Pancreas (tissue), 10 donors: Measurements from ENCODE around the gene FLRT1. TPM values are rescaled to one million over a fixed set of nuclear protein-coding genes. Genes with fewer than 3 reads are reported as not detected.
A peak's percentile ranks its signal among the peaks of the same experiment; 100 is the strongest.

Experiments used
- ATAC-seq, 4 donors: fragments of 200-7000 bp; cut with Tn5 transposase; one replicate each; pipeline versions ENCODE4 v1.8.0 to v1.9.1; 2020; ENCODE audit warnings: mild to moderate bottlenecking in 4 of 4, moderate library complexity in 4 of 4
- DNase-seq, 6 donors: peaks; one replicate each; pipeline ENCODE4 v3.0.0-alpha.2; 2020
- FAIRE-seq: peaks from 2 replicates; lab custom pipeline; 2012; peaks lifted over from hg19 to GRCh38; lab: Jason Lieb, UNC
- H3K27ac ChIP-seq, 4 donors: fragments of 200-600 bp; sonication (generic); 1 replicate in 3 of 4; 2 replicates in 1 of 4; pipeline versions ENCODE4 v1.5.0 to v1.8.0; 2020
- H3K27me3 ChIP-seq, 4 donors: fragments of 200-600 bp; one replicate each; pipeline ENCODE4 v1.8.0; 2021
- H3K36me3 ChIP-seq, 3 donors: fragments of 200-600 bp; sonication (generic) in 1 of 3; one replicate each; pipeline versions ENCODE4 v1.5.0 to v1.8.0; 2020 to 2021
- H3K4me1 ChIP-seq, 3 donors: fragments of 200-600 bp; one replicate each; pipeline ENCODE4 v1.8.0; 2021
- H3K4me3 ChIP-seq, 4 donors: fragments of 200-600 bp; sonication (generic) in 2 of 4; one replicate each; pipeline versions ENCODE4 v1.5.0 to v1.8.0; 2020 to 2021
- H3K9me3 ChIP-seq, 4 donors: fragments of 200-600 bp; one replicate each; pipeline ENCODE4 v1.8.0; 2021
- WGBS, 2 donors: extraction: QIAGEN DNeasy Blood & Tissue Kit; methylation state at CpG; one replicate each; pipeline ENCODE4 v1.1.7; 2013; 5-methylcytosine and 5-hydroxymethylcytosine counted together
- intact Hi-C, 3 donors: fragments of 100-400 bp; cut with DNase I; formaldehyde crosslinking; loops; one replicate each; pipeline versions ENCODE4 v1.11.1 to v1.14.2; 2022
- polyA plus RNA-seq, 2 donors: library from polyadenylated mRNA; stranded (reverse); fragments of 200-250 nt; gene quantifications; one replicate each; pipeline ENCODE4 v1.2.3, GENCODE V29; 2013
- total RNA-seq, 6 donors: library from RNA; stranded (reverse); fragmentation: NEBNext Ultra II Directional in 4 of 6; extraction: Animal tissue kit (Norgen Biotek cat#: 25700) in 4 of 6; gene quantifications; one replicate each; pipeline versions ENCODE4 v1.2.1 to v1.2.4, GENCODE V29; 2021 to 2023
- TF ChIP-seq, protein P1 (sequence below), 4 donors: fragments of 200-600 bp; sonication (generic) in 3 of 4; IDR thresholded peaks; one replicate each; pipeline versions ENCODE4 v1.5.0 to v1.8.0; 2021; ENCODE audit warnings: antibody characterized with exemption in 4 of 4
- donor health status: healthy with polysubstance abuse.
- donor health status: DM: no; HTN: no; CAD: no; lungs with moderate emphysema.
- donor health status: DM: no; HTN: no; CAD: no.
- donor health status: control.
- donor health status: control.
- donor health status: Bipolar disorder and iron deficiency.
- donor health status: DM: yes; HTN: yes; CAD: no.
- donor health status: DM: no; HTN: no; CAD: no.
- donor health status: DM: no; HTN: no; CAD: no.
- donor health status: DM: yes; HTN: yes; CAD: no.

FLRT1 gene
- total and polyA plus RNA-seq, 8 donors, result 0.04 to 0.87 (median 0.19) TPM

DNA sequence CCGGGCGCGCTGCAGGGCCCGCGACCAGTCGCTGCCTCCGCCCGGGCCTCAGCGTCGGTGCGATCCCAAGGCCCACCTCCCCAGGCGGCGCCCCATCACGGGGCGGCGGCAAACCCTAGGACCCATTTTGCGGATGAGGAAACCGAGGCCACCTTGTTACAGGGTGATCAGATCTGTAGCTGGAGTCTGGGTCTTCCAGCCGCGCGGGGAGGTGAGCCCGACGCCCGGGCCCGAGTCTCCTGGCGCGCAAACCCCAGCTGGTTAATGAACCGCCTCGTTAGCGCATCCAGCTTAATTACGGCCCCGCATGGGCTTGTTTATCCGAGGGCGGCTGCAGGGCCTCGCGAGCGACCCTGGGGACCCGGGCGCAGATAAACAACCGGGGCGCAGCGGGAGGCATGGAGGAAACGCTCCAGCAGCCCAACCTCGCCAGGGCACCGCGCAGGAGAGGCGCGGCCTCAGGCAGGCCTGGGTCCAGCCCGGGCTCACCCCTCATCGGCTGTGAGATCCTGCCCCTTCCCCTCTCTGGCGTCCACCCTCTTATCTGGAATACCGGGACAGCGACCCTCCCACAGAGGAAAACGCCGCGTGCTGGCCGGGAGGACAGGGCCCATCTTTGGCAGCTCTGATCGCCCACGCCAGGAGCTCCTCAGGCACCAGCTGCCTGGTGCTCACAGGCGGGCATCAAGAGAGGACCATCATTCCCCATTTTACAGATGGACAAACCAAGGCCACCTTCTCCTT lies 34.8 kb upstream of the FLRT1 start:
- Histone ChIP-seq H3K4me3 (peak overlapping the region in 1 of 4 donors; percentile 27), H3K27me3 (no peaks in the 10 kb centered on the region), H3K4me1 (peaks cover 0 to 5% (median 2%) of the 10 kb centered on the region in 3 donors), H3K9me3 (no peaks in the 10 kb centered on the region), H3K36me3 (peaks cover 0 to 20% (median 12%) of the 10 kb centered on the region in 3 donors), H3K27ac (no peak overlapping the region)
- DNase-seq (no peak), FAIRE-seq (no peak), ATAC-seq (no peak)
- 57 to 61% methylated on average over 42 to 60 of the region's 60 CpGs for WGBS, 2 donors
- intact Hi-C loops, result loop anchor here in 2 of 3 donors (5.0 to 10.0 kb wide), 2 partner anchors 64 to 151 kb away; no protein-coding TSS in a partner anchor
- TF ChIP-seq, protein P1, sequence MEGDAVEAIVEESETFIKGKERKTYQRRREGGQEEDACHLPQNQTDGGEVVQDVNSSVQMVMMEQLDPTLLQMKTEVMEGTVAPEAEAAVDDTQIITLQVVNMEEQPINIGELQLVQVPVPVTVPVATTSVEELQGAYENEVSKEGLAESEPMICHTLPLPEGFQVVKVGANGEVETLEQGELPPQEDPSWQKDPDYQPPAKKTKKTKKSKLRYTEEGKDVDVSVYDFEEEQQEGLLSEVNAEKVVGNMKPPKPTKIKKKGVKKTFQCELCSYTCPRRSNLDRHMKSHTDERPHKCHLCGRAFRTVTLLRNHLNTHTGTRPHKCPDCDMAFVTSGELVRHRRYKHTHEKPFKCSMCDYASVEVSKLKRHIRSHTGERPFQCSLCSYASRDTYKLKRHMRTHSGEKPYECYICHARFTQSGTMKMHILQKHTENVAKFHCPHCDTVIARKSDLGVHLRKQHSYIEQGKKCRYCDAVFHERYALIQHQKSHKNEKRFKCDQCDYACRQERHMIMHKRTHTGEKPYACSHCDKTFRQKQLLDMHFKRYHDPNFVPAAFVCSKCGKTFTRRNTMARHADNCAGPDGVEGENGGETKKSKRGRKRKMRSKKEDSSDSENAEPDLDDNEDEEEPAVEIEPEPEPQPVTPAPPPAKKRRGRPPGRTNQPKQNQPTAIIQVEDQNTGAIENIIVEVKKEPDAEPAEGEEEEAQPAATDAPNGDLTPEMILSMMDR (IDR thresholded peaks at IDR 0.05), result no peak

DNA sequence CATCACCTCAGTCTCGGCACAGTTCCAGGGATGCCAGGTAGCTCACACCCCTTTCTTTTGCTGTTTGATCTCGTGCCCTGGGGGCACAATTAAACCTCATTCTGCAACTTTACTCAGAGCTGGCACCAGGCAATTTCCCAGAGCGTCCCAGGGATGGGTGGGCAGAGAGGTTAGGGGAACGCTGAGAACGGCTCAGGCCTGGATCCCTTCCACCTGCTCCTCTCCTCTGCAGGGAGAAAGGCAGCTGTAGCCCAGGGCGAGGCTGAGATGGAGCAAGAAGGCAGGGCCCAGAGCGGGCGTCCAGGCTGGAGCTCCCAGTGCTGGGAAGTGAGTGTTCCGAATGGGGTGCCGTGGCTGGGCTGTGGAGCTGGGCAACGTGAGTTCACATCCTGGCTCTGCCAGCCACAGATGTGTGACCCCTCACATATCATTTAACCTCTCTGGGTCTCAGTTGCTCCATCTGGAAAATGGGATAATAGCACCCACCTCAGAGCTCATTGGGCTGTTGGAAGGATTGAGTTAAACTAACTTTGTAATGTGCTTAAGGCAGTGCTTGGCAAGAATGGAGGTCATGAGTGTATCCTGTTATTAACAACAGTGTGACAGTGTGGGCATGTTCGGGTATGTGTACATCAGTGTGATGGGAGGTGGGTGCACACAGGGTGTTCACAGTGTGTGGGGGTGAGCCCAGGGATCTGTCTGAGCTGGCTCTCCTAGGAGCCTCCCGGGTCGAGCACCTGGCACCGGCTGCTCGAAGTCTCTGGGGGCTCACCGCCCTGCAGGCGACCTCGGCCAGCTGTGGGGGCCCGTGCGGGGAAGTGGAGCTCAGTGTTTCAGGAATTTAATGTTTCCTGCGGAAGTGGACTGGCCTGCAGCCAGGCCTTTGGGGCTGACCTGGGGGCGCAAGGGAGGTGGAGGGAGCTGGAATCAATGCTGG lies 34.0 kb upstream of the FLRT1 start:
- 73 to 81% methylated on average over 23 of the region's 23 CpGs for WGBS, 2 donors
- H3K27ac ChIP-seq, result no peak overlapping the region
- H3K4me1 ChIP-seq, result peaks cover 0 to 5% (median 2%) of the 10 kb centered on the region in 3 donors
- no peaks in the 10 kb centered on the region for H3K9me3 ChIP-seq
- ATAC-seq, result no peak
- FAIRE-seq, result no peak
- no peaks in the 10 kb centered on the region for H3K27me3 ChIP-seq
- TF ChIP-seq, protein P1 (IDR thresholded peaks at IDR 0.05), result no peak
- peaks cover 0 to 18% (median 10%) of the 10 kb centered on the region in 3 donors for H3K36me3 ChIP-seq
- intact Hi-C loops, result loop anchor here in 2 of 3 donors (5.0 to 10.0 kb wide), 2 partner anchors 63 to 151 kb away; no protein-coding TSS in a partner anchor
- no peak overlapping the region for H3K4me3 ChIP-seq
- no peak for DNase-seq

DNA sequence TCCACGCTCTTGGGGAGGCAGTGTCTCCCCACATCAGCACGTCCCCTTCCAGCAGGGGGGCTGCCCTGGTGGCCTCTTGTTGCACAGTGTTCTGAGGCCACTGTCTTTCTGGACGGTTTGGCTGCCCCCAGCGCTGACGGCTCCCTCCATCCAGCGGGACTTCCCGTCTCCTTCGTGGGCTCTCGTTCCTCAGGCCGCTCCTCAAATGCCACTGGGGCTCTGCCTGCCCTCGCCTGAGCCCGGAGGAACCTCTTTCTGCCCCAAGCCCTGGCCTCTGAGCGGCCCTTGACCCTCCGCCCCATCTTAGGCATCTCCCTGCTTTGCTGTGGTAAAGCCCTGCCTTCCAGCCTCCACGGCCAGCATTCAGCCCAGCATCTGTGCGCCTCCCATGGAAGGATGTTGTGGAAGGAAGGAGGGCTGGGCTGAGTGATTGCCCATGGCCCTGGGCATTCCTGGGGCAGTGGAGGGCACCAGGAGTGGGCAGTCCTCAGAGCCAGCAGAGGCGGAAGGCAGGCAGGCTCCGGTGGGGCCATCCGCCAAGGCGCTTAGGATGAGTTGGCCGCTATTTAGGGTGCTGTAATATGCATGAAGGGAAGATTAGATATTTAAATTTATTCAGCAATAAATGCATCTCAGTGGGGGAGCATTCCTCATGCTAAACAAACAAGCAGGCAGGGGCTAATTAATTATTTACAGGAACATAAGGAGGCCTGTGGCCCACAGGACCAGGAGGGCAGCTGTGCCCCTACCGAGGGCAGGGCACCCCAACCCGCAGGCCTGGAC lies 31.7 kb upstream of the FLRT1 start:
- Histone ChIP-seq H3K4me1 (peaks cover 0 to 11% (median 5%) of the 10 kb centered on the region in 3 donors), H3K9me3 (no peaks in the 10 kb centered on the region), H3K4me3 (no peak overlapping the region), H3K36me3 (no peaks in the 10 kb centered on the region), H3K27me3 (no peaks in the 10 kb centered on the region), H3K27ac (peak overlapping the region in 2 of 4 donors; percentile 17 to 28)
- 73 to 77% methylated on average over 23 of the region's 23 CpGs for WGBS, 2 donors
- FAIRE-seq (no peak), DNase-seq (peak in 2 of 6 donors; percentile 59 to 64), ATAC-seq (peak in 1 of 4 donors; percentile 15)
- intact Hi-C loops, result loop anchor here in 2 of 3 donors (5.0 to 10.0 kb wide), 2 partner anchors 61 to 148 kb away; no protein-coding TSS in a partner anchor
- TF ChIP-seq, protein P1 (IDR thresholded peaks at IDR 0.05), result no peak

DNA sequence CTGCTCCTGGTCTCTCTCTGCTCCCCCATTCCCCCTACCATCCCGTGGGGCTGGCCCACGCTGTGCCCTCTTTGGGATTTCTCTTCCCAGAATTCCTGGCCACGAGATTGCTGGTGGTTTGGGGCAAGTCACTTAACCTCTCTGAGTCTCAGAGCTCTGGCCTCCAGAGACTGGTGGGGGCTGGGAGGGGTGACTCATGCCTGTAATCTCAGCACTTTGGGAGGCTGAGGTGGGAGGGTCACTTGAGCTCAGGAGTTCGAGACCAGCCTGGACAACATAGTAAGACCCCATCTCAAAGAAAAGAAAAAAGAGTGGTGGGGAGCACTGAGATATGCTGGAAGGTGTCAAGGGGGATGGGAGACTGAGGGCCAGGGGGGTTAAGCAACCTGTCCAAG lies 31.1 kb upstream of the FLRT1 start:
- no peaks in the 10 kb centered on the region for H3K36me3 ChIP-seq
- H3K9me3 ChIP-seq, result no peaks in the 10 kb centered on the region
- DNase-seq (peak in 1 of 6 donors; percentile 45), ATAC-seq (no peak), FAIRE-seq (no peak)
- H3K27me3 ChIP-seq, result no peaks in the 10 kb centered on the region
- TF ChIP-seq, protein P1 (IDR thresholded peaks at IDR 0.05), result no peak
- H3K4me1 ChIP-seq, result peaks cover 0 to 11% (median 5%) of the 10 kb centered on the region in 3 donors
- no peak overlapping the region for H3K27ac ChIP-seq
- WGBS, 2 donors, result 66 to 80% methylated on average over 4 of the region's 4 CpGs
- H3K4me3 ChIP-seq, result no peak overlapping the region
- intact Hi-C loops, result loop anchor here in 2 of 3 donors (5.0 to 10.0 kb wide), 2 partner anchors 60 to 148 kb away; no protein-coding TSS in a partner anchor
